Left forelimb (tissue), 1 donor: ENCODE results near the gene SFRP5.

Experiments used
- DNase-seq: peaks from one replicate; pipeline ENCODE4 v3.0.0-alpha.2; 2018; ENCODE audit warnings: low spot score

The SFRP5 gene

DNA sequence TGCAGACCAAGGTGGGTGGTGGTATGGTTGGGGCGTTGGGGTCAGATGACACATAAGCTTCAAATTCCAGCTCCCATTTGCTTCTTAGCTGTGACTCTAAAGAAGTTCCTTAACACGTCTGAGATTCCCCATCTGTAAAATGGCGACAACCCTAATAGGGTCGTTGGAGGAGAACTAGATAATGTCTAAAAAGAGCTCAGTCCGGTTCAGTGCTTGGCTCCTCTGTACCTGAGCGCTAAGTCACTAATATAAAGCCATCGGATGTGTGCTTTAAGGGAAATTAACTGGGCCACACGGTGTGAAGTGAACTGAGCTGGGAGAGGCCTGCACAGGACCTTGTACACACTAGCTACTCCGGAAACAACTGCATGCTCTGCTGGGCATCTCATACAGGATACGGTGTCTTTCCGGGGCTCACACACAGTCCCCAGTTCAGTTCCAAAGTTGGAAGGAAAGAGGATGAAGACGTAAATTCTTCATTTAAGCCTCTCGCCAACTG is 35.3 kb downstream of the SFRP5 start:
- no peak for DNase-seq

DNA sequence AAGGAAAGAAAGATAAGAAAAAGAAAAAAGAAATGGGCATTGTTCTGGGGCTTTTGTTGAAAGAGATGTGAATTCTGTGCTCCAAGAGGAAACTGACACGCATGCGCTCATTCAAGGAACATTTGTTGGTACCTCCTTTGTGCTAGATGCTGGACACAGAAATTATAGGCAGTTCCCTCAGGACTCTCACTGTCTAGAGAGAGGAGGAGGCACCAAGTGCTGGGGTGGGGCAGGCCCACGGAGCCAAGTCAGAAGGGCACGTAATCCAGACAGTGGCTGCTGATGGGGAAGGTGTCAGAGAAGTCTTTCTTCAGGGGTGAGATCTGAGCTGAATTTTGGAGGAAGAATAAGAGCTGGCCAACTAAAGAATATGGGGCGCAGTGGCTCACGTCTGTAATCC is 37.8 kb downstream of the SFRP5 start:
- no peak for DNase-seq

DNA sequence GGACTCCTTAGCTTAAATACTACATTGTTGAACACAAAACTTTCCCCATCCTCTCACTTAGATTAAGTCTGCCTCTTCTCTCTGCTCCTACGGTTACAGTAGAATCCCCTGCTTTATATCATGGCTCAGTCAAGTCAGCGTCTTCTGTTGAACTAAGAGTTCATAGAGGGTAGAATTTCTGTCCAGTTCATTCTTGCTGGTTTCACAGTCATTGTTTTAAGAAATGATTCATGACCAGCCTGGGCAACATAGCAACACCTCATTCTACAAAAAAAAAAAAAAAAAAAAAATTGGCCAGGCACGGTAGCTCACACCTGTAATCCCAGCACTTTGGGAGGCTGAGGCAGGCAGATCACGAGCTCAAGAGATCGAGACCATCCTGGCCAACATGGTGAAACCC is 38.5 kb downstream of the SFRP5 start:
- no peak for DNase-seq

DNA sequence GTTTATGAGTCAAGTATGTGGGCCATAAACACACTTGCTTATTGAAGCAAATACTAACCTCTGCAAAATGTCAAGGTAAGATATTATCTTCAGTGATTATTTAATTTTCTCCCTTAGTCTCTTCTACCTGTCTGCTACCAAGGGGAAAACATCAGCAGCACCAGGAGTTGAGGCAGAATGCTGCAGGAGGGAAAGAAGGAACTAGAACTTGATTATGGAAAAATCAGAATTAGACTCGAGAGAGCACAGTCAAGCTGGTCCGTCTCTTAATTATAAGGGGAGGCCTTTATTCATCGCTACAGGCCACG is 39.8 kb downstream of the SFRP5 start:
- DNase-seq = no peak

DNA sequence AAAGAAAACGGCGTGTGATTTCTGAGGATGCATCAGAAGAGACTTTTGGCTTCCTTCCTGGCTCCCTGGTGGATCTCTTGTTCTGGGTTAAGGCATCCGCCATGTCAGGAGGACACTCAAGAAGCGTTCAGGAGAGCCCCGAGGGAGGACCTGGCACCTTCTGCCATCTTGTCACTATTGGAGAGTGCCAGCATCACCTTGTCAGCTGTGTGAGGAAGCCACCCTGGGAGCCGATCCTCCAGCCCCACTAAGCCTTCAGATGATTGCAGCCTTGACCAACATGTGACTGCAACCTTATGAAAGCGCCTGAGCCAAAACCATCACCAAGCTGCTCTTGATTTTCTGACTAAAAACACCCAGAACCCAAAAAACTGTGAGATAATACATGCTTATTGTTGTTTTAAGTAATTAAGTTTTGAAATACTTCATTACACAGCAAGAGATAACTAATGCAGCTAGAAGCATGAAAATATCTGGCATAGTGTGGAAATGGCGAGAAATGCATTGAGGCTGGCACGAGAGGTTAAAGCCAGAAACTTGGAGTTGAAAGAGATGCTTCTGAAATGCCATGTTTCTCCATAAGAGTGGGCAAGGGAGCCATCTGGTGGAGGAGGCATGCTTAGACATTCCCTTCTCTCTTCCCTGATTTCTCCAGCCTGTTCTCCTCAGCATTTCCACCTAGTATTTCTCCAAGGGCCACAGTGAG is 40.3 kb downstream of the SFRP5 start:
- DNase-seq = no peak

DNA sequence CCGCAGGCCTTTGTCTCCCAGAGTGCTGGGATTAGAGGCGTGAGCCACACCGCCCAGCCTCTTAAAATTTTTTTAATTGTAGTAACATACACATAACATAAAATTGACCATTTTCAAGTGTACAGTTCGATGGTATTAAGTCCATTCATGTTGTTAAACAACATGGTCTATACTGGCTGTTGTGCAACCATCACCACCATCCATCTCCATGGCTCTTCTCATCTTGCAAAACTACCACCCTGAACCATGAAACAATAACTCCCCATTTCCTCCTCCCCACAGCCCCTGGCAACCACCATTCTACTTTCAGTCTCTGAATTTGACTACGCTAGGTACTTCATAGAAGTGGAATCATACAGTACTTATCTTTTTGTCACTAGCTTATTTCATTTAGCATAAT is 42.8 kb downstream of the SFRP5 start:
- no peak for DNase-seq

DNA sequence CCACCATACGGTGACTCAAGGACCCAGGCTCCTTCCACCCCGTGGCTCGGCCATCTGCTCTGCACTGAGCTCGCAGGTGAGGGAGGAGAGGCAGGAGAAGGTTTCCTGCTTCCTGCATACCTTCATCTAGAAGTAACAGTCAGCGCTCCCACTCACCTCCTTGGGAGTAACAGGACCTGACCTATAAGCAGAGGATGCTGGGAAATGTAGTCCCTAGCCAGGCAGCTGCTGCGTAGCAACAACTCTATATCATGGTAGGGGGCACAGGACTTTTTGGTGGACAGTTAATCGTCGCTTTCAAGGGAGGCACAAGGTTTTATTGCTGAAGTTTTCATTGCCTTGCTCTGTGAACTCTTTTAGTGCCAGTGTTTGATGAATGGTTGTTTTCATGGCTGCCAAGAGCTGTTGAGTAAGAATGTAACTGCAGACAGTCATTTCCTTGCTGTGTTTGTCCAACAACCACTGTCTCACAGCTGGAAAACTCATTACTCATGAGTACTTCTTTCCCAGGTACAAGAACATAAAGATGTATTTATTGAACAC is 45.1 kb downstream of the SFRP5 start:
- DNase-seq = no peak

DNA sequence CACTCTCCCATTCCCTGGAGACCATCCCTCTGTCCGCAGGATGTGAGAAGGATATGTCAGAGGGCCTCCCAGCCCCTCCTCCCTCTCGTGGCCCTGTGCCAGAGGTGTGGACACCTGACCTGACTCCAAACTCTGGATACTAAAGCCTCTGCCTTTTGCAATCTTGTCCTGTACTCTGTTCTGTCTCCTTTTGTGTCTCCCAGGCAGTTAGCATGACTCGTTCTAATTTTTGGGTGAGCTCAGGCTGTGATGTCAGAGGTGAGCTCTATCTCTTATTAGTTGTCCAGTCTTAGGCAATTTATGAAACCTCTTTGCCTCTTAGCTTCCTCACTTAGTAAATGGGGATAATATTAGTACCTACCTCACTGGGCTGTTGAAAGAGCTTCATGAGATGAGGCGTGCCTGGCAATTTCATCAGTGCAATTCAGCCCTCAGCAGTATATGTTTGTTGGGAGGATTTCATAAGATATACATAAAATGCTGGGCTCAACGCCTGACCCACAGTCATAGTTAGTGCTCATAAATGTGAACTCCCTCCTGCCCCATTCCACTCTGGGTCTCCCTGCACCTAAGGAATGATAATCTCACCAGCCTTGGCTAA is 47.4 kb downstream of the SFRP5 start:
- no peak for DNase-seq

DNA sequence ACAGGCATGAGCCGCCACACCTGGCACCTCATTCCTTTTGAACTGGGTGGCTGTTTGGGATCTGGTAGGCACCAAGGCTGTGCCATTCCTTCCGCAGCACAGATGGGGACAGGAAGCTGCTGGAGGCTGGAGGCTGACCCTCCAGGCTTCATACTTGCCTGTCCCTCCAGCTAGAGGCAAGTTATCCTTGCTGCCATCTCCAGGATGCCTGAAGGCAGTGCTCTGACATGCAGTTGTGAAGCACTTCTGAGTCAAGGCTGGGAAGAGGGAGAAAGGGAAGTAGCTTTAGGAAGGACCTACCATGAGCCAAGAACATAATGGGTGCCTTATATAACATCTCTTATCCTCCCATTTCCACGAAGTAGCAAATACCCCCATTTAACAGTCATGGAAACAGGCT is 48.8 kb downstream of the SFRP5 start:
- DNase-seq = no peak

DNA sequence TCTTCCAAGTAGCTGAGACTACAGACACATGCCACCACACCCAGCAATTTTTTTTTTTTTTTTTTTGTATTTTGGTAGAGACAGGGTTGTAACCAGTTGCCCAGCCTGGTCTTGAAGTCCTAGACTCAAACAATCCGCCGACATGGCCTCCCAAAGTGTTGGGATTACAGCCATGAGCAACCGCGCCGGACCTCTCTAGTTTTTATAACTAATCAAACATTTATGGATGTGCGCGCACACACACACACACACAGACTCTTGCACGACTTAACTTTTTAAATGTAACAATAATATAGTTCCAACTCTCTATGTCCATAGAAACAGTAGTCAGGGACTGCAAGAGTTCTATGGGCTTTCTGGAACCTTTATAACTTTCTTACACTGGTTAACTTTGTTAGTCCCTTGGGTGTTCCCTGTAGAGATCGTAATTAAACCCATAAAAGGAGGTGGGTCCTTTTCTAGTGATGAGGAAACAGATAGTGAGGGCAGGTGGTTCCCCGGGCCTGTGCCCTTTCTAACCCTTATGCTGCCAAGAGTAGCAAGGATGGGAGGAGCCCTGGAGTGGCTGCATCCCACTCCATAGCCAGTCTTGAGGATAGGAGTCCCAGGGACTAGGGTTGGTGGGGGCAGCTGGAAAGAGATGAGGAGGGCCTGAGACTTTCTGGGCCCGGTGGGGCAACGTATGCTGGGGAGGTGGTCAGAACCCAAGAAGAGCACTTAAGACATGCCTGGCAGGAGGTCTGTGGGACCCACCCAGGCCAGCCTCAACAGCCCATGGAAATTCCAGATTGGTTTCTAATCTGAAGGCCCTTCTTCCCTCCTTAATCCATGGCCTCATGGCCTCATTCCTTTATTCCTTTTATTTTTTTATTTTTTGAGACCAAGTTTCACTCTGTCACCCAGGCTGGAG is 49.7 kb downstream of the SFRP5 start:
- DNase-seq = no peak

DNA sequence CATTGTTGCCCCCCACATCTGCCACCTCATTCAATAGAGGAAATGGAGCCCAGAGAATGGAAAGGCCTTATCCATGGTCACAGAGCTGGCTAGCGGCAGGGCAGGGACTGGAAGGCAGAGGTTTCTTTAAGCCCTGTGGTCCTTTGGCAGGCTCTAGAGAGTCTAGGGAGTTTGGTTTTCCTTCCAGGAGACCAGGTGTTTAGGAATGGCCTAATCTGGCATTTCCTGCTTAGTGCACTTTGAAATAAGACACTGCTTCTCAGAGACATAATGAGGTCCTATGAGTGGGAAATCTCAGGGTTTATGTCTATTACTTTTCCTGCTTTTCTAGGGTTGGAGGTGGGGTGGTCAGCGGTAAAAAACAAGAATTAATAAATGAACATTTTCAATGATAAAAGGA is 52.2 kb downstream of the SFRP5 start:
- DNase-seq = no peak

DNA sequence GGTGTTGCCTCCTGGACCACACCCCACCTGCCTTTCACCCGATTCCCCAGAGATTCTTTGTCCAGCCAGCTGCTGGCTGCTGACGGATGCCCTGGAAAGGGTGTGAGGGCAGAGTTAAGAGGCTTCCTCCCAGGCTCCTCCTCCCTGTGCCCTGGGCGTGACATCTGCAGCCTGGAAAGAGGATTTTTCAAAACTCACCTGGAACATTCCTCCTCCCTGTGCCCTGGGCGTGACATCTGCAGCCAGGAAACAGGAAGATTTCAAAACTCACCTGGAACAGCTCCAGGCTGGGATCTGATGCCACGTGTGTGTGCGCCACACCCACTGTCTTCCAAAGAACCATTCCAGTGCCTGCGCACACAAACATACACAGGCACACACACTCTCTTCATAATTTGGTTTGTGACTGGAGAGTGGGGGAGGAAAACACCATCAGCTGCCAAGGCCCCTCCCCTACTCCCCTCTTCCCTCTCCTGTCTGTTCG is 53.1 kb downstream of the SFRP5 start:
- no peak for DNase-seq

DNA sequence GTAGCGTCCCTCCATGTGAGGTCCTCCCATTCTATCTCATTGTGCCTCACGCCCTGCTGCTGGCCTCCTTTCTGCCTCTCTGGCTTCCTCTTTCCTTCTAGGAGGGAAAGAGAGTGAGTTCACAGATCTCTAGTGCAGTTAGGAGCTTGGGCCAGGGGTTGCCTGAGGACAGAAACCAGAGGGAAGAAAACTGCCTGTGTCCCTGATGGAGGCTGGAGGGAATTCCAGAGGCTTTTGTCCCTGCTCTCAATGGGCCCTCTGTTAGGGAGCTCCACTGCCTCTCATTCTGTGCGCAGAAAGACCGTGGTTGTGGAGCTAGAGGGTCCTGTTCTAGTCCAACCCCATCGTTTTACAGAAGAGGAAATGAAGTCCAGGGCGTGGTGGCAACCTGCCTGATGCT is 53.6 kb downstream of the SFRP5 start:
- DNase-seq = no peak

DNA sequence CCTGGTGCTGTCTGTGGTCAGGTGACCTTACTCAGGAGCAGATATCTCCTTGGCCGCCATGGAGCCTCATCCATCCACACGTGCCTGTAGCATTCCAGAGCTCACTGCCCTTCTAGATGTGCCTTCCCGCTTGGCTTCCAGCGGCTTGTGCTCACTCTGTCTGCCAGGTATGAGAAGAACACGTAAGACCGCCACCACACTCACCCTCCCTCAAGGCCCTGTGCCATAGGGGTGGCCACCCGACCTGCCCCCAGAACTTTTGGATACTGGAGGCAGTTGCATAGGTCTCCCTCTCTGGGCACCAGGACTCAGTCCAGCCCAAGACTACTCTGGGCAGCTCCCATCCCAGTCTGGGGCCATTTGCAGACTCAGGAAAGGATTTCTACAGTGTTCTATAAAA is 54.2 kb downstream of the SFRP5 start:
- DNase-seq = no peak
